WTC11 (cell line): ENCODE results near the gene ATP6V1A. TPM values are rescaled to one million over a fixed set of nuclear protein-coding genes. Genes with fewer than 3 reads are reported as not detected.

ENCODE experiments used
- ATAC-seq: fragments of 200-7000 bp; cut with Tn5 transposase; 2 replicates; pipeline ENCODE4 v1.10.0; 2021; ENCODE audit warnings: mild to moderate bottlenecking, moderate library complexity
- CTCF ChIA-PET: fragments of 300-600 bp; sonication (Branson Sonifier 250); formaldehyde crosslinking; loops from one replicate; lab custom pipeline; 2021; ENCODE audit warnings: antibody characterized with exemption; lab: Charles Lee
- POLR2A ChIA-PET: fragments of 350-600 bp; sonication (Branson Sonifier 250); formaldehyde crosslinking; loops from one replicate; lab custom pipeline; 2021; ENCODE audit warnings: antibody characterized with exemption; lab: Charles Lee
- DNase-seq: peaks from one replicate; pipeline ENCODE4 v3.0.0; 2021; ENCODE audit warnings: low spot score
- H3K27ac Mint-ChIP-seq: 2 replicates; pipeline ENCODE4 v1.8.0; 2021; ENCODE audit warnings: mixed read lengths
- H3K27me3 Mint-ChIP-seq: 2 replicates; pipeline ENCODE4 v1.8.0; 2021; ENCODE audit warnings: low read depth, mild to moderate bottlenecking, moderate library complexity, mixed read lengths
- H3K36me3 Mint-ChIP-seq: 2 replicates; pipeline ENCODE4 v1.8.0; 2021; ENCODE audit warnings: mixed read lengths
- H3K4me1 Mint-ChIP-seq: 2 replicates; pipeline ENCODE4 v1.8.0; 2022; ENCODE audit warnings: mixed read lengths
- H3K4me3 Mint-ChIP-seq: 2 replicates; pipeline ENCODE4 v1.8.0; 2021; ENCODE audit warnings: mild to moderate bottlenecking, moderate library complexity, mixed read lengths
- H3K9me3 Mint-ChIP-seq: 2 replicates; pipeline ENCODE4 v1.8.0; 2021; ENCODE audit warnings: mixed read lengths
- ATF3 ChIP-seq: sonication (generic); formaldehyde crosslinking; conservative IDR thresholded peaks from 2 replicates; pipeline ENCODE4 v1.8.1; 2022; ENCODE audit warnings: mild to moderate bottlenecking, missing genetic modification reagents
- E2F5 ChIP-seq: sonication (generic); formaldehyde crosslinking; IDR thresholded peaks from 2 replicates; pipeline ENCODE4 v1.8.1; 2022; ENCODE audit warnings: mild to moderate bottlenecking, moderate library complexity, missing genetic modification reagents
- FOXP1 ChIP-seq: sonication (generic); formaldehyde crosslinking; IDR thresholded peaks from 2 replicates; pipeline ENCODE4 v1.8.0; 2022; ENCODE audit warnings: missing genetic modification reagents, mild to moderate bottlenecking, moderate library complexity, borderline replicate concordance
- JUN ChIP-seq: sonication (generic); formaldehyde crosslinking; IDR thresholded peaks from 2 replicates; pipeline ENCODE4 v1.8.0; 2023; ENCODE audit warnings: mild to moderate bottlenecking, missing genetic modification reagents
- MYBL2 ChIP-seq: sonication (generic); formaldehyde crosslinking; IDR thresholded peaks from 2 replicates; pipeline ENCODE4 v1.8.1; 2023; ENCODE audit warnings: mild to moderate bottlenecking, moderate library complexity, missing genetic modification reagents
- NR2C2 ChIP-seq: sonication (generic); formaldehyde crosslinking; IDR thresholded peaks from 2 replicates; pipeline ENCODE4 v1.8.0; 2022; ENCODE audit warnings: mild to moderate bottlenecking, missing genetic modification reagents
- NR3C1 ChIP-seq: sonication (generic); formaldehyde crosslinking; conservative IDR thresholded peaks from 2 replicates; pipeline ENCODE4 v1.8.1; 2023; ENCODE audit warnings: low read depth, mild to moderate bottlenecking, missing genetic modification reagents
- PREB ChIP-seq: sonication (generic); formaldehyde crosslinking; IDR thresholded peaks from 2 replicates; pipeline ENCODE4 v1.8.1; 2022; ENCODE audit warnings: mild to moderate bottlenecking, missing genetic modification reagents, moderate library complexity, borderline replicate concordance
- RELA ChIP-seq: sonication (generic); formaldehyde crosslinking; IDR thresholded peaks from 2 replicates; pipeline ENCODE4 v1.8.1; 2022; ENCODE audit warnings: missing genetic modification reagents, mild to moderate bottlenecking, borderline replicate concordance
- SMAD3 ChIP-seq: sonication (generic); formaldehyde crosslinking; IDR thresholded peaks from 2 replicates; pipeline ENCODE4 v1.8.0; 2022; ENCODE audit warnings: missing genetic modification reagents, mild to moderate bottlenecking, borderline replicate concordance
- SMAD4 ChIP-seq: sonication (generic); formaldehyde crosslinking; IDR thresholded peaks from 2 replicates; pipeline ENCODE4 v1.8.0; 2022; ENCODE audit warnings: mild to moderate bottlenecking, missing genetic modification reagents
- SP1 ChIP-seq: sonication (generic); formaldehyde crosslinking; conservative IDR thresholded peaks from 2 replicates; pipeline ENCODE4 v1.8.1; 2022; ENCODE audit warnings: missing genetic modification reagents
- TEAD1 ChIP-seq: sonication (generic); formaldehyde crosslinking; IDR thresholded peaks from 2 replicates; pipeline ENCODE4 v1.8.0; 2022; ENCODE audit warnings: mild to moderate bottlenecking, missing genetic modification reagents
- TEAD4 ChIP-seq: sonication (generic); formaldehyde crosslinking; IDR thresholded peaks from 2 replicates; pipeline ENCODE4 v1.8.0; 2022; ENCODE audit warnings: mild to moderate bottlenecking, missing genetic modification reagents
- ZBTB21 ChIP-seq: sonication (generic); formaldehyde crosslinking; IDR thresholded peaks from 2 replicates; pipeline ENCODE4 v1.8.1; 2023; ENCODE audit warnings: mild to moderate bottlenecking, missing genetic modification reagents, borderline replicate concordance
- ZNF138 ChIP-seq: sonication (generic); formaldehyde crosslinking; conservative IDR thresholded peaks from 2 replicates; pipeline ENCODE4 v1.8.1; 2022; ENCODE audit warnings: mild to moderate bottlenecking, moderate library complexity, missing genetic modification reagents
- ZNF263 ChIP-seq: sonication (generic); formaldehyde crosslinking; IDR thresholded peaks from 2 replicates; pipeline ENCODE4 v1.8.1; 2022; ENCODE audit warnings: low read depth, mild to moderate bottlenecking, moderate library complexity, missing genetic modification reagents
- ZNF281 ChIP-seq: sonication (generic); formaldehyde crosslinking; IDR thresholded peaks from 2 replicates; pipeline ENCODE4 v1.8.0; 2023; ENCODE audit warnings: mild to moderate bottlenecking, missing genetic modification reagents
- ZNF396 ChIP-seq: fragments of 250-450 bp; sonication (Bioruptor Pico); IDR thresholded peaks from 2 replicates; pipeline ENCODE4 v1.8.0; 2021; ENCODE audit warnings: mild to moderate bottlenecking, moderate library complexity, borderline replicate concordance
- ZNF416 ChIP-seq: fragments of 250-450 bp; sonication (Bioruptor Pico); IDR thresholded peaks from 2 replicates; pipeline ENCODE4 v1.9.0; 2021; ENCODE audit warnings: mild to moderate bottlenecking, inconsistent platforms
- total RNA-seq: library from RNA; stranded (reverse); gene quantifications from 3 replicates; pipeline ENCODE4 v1.2.3, GENCODE V29; 2021
- TF ChIP-seq, protein P1 (sequence below): sonication (generic); formaldehyde crosslinking; IDR thresholded peaks from 2 replicates; pipeline ENCODE4 v1.8.0; 2022; ENCODE audit warnings: mild to moderate bottlenecking, missing genetic modification reagents
- TF ChIP-seq, protein P2 (sequence below): fragments of 250-450 bp; sonication (Bioruptor Pico); IDR thresholded peaks from 2 replicates; pipeline ENCODE4 v1.8.0; 2021; ENCODE audit warnings: mild to moderate bottlenecking
- TF ChIP-seq, protein P3 (sequence below): sonication (generic); formaldehyde crosslinking; IDR thresholded peaks from 2 replicates; pipeline ENCODE4 v1.8.1; 2023; ENCODE audit warnings: mild to moderate bottlenecking, missing genetic modification reagents, moderate library complexity
- TF ChIP-seq, protein P4 (sequence below): sonication (generic); formaldehyde crosslinking; IDR thresholded peaks from 2 replicates; pipeline ENCODE4 v1.8.1; 2023; ENCODE audit warnings: mild to moderate bottlenecking, missing genetic modification reagents

ATP6V1A gene
- total RNA-seq, 1 experiment from 2014 or later: 90.7 TPM

- TF ChIP-seq, protein P1, sequence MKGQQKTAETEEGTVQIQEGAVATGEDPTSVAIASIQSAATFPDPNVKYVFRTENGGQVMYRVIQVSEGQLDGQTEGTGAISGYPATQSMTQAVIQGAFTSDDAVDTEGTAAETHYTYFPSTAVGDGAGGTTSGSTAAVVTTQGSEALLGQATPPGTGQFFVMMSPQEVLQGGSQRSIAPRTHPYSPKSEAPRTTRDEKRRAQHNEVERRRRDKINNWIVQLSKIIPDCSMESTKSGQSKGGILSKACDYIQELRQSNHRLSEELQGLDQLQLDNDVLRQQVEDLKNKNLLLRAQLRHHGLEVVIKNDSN (CRISPR knock-in tag): peak; percentile 88
- no peak for TF ChIP-seq NR2C2 (CRISPR knock-in tag)
- TF ChIP-seq SMAD3: no peak
- TF ChIP-seq, protein P2, sequence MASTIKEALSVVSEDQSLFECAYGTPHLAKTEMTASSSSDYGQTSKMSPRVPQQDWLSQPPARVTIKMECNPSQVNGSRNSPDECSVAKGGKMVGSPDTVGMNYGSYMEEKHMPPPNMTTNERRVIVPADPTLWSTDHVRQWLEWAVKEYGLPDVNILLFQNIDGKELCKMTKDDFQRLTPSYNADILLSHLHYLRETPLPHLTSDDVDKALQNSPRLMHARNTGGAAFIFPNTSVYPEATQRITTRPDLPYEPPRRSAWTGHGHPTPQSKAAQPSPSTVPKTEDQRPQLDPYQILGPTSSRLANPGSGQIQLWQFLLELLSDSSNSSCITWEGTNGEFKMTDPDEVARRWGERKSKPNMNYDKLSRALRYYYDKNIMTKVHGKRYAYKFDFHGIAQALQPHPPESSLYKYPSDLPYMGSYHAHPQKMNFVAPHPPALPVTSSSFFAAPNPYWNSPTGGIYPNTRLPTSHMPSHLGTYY (CRISPR knock-in tag): no peak
- no peak for TF ChIP-seq MYBL2 (CRISPR knock-in tag)
- TF ChIP-seq, protein P3, sequence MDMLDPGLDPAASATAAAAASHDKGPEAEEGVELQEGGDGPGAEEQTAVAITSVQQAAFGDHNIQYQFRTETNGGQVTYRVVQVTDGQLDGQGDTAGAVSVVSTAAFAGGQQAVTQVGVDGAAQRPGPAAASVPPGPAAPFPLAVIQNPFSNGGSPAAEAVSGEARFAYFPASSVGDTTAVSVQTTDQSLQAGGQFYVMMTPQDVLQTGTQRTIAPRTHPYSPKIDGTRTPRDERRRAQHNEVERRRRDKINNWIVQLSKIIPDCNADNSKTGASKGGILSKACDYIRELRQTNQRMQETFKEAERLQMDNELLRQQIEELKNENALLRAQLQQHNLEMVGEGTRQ: peak; percentile 90
- TF ChIP-seq RELA (CRISPR knock-in tag): no peak
- no peak for TF ChIP-seq ATF3 (CRISPR knock-in tag)
- TF ChIP-seq, protein P4, sequence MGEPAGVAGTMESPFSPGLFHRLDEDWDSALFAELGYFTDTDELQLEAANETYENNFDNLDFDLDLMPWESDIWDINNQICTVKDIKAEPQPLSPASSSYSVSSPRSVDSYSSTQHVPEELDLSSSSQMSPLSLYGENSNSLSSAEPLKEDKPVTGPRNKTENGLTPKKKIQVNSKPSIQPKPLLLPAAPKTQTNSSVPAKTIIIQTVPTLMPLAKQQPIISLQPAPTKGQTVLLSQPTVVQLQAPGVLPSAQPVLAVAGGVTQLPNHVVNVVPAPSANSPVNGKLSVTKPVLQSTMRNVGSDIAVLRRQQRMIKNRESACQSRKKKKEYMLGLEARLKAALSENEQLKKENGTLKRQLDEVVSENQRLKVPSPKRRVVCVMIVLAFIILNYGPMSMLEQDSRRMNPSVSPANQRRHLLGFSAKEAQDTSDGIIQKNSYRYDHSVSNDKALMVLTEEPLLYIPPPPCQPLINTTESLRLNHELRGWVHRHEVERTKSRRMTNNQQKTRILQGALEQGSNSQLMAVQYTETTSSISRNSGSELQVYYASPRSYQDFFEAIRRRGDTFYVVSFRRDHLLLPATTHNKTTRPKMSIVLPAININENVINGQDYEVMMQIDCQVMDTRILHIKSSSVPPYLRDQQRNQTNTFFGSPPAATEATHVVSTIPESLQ (CRISPR knock-in tag): no peak
- no peak for TF ChIP-seq PREB
- TF ChIP-seq ZNF263: no peak
- 0 out of 2 replicates have a peak, but pooled peaks have one; percentile 15 for TF ChIP-seq SP1
- TF ChIP-seq, all 79 proteins: peak for 7
These were observed at the start of gene ATP6V1A (continued) for GRCh38 chr3:113746548-113747282.

DNA sequence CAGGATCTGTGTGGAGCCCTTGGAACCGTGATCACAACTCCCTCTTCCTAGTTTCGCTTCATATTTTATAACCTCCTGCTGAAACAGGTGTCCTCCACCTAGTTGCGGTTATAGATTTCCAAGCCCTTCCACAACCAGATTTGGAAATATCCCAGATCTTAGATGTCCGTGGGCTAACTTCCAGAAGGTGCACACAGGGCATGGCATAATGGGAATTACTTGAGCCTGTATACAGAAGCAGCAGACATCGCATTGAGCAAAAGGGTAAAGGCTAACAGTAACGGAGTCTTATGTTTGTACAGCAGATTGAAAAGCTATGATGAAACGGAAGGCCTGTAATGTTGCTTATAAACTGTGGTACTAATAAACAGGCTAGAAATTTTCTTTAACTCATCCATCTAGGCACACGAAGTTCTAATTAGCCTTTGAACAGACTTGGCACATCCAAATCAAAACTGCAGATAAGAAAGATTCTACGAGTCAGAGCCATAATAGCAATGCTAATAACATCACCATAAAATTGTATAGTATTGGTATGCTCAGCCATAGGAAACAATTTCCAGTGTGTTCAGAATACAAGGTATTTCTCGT is 49.2 kb upstream of the ATP6V1A start:
- DNase-seq (no peak), ATAC-seq (no peak)
- Mint-ChIP-seq H3K4me1 (peaks cover 13% of the 10 kb centered on the region), H3K4me3 (no peak overlapping the region), H3K9me3 (no peaks in the 10 kb centered on the region), H3K36me3 (no peaks in the 10 kb centered on the region), H3K27ac (no peak overlapping the region), H3K27me3 (no peaks in the 10 kb centered on the region)
- no peak for TF ChIP-seq JUN
- TF ChIP-seq TEAD1: no peak
- no peak for TF ChIP-seq FOXP1 (CRISPR knock-in tag)
- no peak for TF ChIP-seq ZBTB21 (CRISPR knock-in tag)
- TF ChIP-seq TEAD4 (CRISPR knock-in tag): no peak
- no peak for TF ChIP-seq ZNF396 (CRISPR knock-in tag)
- no peak for TF ChIP-seq E2F5 (CRISPR knock-in tag)
- no peak for TF ChIP-seq NR3C1 (CRISPR knock-in tag)
- no peak for TF ChIP-seq ZNF416 (CRISPR knock-in tag)
- no peak for TF ChIP-seq NR2C2 (CRISPR knock-in tag)
- TF ChIP-seq SMAD4 (CRISPR knock-in tag): no peak
- no peak for TF ChIP-seq ZNF281 (CRISPR knock-in tag)
- no peak for TF ChIP-seq ZNF138 (CRISPR knock-in tag)
- POLR2A ChIA-PET: no interaction called here
- CTCF ChIA-PET: interaction anchor here (1.7 kb wide), 1 partner anchor 48 kb away, joined by 9 read pairs; the partner anchor contains the start of gene NAA50
